ENCODE results near the gene SYS1. TPM values are rescaled to one million over a fixed set of nuclear protein-coding genes. Genes with fewer than 3 reads are reported as not detected.

The SYS1 gene
- total and polyA plus RNA-seq, 2 donors (not counting 1 experiment from before 2014, with no cell fraction given), result 25.3 to 57.7 TPM

GRCh38 chr20:45407067-45407745, 44.2 kb downstream of the SYS1 start:
- Histone ChIP-seq H4K20me1 (ENCODE audit: control insufficient read depth, insufficient read depth, low read length, poor library complexity, severe bottlenecking) (no peaks in the 10 kb centered on the region), H3K9ac (ENCODE audit: low read length) (peak overlapping the region; percentile 77), H3K79me2 (ENCODE audit: control insufficient read depth, insufficient read depth, low read length) (peaks cover 5% of the 10 kb centered on the region), H3K27me3 (replicated peaks in 1 of 4; ENCODE audit: control extremely low read depth in 1 of 4, control insufficient read depth in 3 of 4, insufficient read depth in 4 of 4, low read length in 3 of 4) (no peaks in the 10 kb centered on the region), H3K4me1 (ENCODE audit: control insufficient read depth in 2 of 2, insufficient read depth in 2 of 2, low read length in 2 of 2) (peaks cover 17 to 33% of the 10 kb centered on the region in 2 donors), H3K4me2 (replicated peaks; ENCODE audit: low read depth, low read length, poor library complexity, severe bottlenecking) (peak overlapping the region; percentile 99), H3K9me3 (ENCODE audit: control extremely low read depth in 1 of 3, control insufficient read depth in 2 of 3, insufficient read depth in 1 of 3, low read length in 2 of 3) (no peaks in the 10 kb centered on the region), H3K27ac (ENCODE audit: low read length in 2 of 2) (no peak overlapping the region), H3K4me3 (ENCODE audit: control extremely low read depth in 1 of 5, extremely low read depth in 1 of 5, insufficient read depth in 1 of 5, low read depth in 2 of 5, low read length in 4 of 5) (peak overlapping the region in 4 of 5 experiments; percentile 54 to 70 (median 68)), H3K36me3 (replicated peaks in 1 of 2; ENCODE audit: control extremely low read depth in 1 of 2, control insufficient read depth in 1 of 2, extremely low read depth in 1 of 2, insufficient read depth in 2 of 2, low read length in 1 of 2) (no peaks in the 10 kb centered on the region), H2AFZ (ENCODE audit: insufficient read depth, low read depth, low read length, poor library complexity, severe bottlenecking) (peak overlapping the region; percentile 56)
- 31% methylated on average over 24 of the region's 30 CpGs for WGBS (ENCODE audit: insufficient coverage)
- ChIA-PET CTCF (interaction anchor here (0.8 to 5.1 kb wide), 5 partner anchors 30 to 44 kb away, joined by 3 to 22 read pairs (median 3); partner anchors contain the start of gene SYS1), POLR2A (interaction anchor here (0.5 to 2.4 kb wide), 4 partner anchors 9 to 450 kb away, joined by 3 to 7 read pairs (median 4); partner anchors contain the start of genes PIGT and ZSWIM3)
- TF ChIP-seq CTCF (IDR thresholded peaks at IDR 0.05), result no peak
- TF ChIP-seq EZH2 (IDR thresholded peaks at IDR 0.05; ENCODE audit: borderline replicate concordance, insufficient read depth, low read depth, low read length, poor library complexity, severe bottlenecking), result no peak
- Mint-ChIP-seq H3K27me3 (peaks cover 6% of the 10 kb centered on the region), H3K4me3 (peak overlapping the region; percentile 83), H3K9me3 (ENCODE audit: insufficient read depth) (no peaks in the 10 kb centered on the region), H3K27ac (peak overlapping the region; percentile 23), H3K4me1 (peaks cover 30% of the 10 kb centered on the region)
- intact Hi-C loops (cut with micrococcal nuclease), result loop anchor here (2.0 kb wide), 1 partner anchor 30 kb away; no protein-coding TSS in a partner anchor
- ATAC-seq (ENCODE audit: low read depth) (no peak), DNase-seq (no peak)

Data from B cell (primary cell).